Activated naive CD8-positive, alpha-beta T cell treated with anti-CD3 and anti-CD28 coated beads, Interleukin-2, amount 50 U/mL, for 16 hours (primary cell): Measurements from ENCODE around the gene RAD51C.
A peak's percentile ranks its signal among the peaks of the same experiment; 100 is the strongest.
"Not testable (repeated sequence)": the region's sequence is repeated elsewhere in the genome, so short reads cannot be mapped to it uniquely, and the experiment has no call there.

Experiments
- DNase-seq: peaks from one replicate; pipeline ENCODE4 v3.0.0-alpha.2; 2020; ENCODE audit warnings: low read depth, low spot score

RAD51C gene

GRCh38 chr17:58692239-58693055 is at the start of gene RAD51C:
TSS of gene RAD51C (plus strand) at chr17:58692602. CDS start at chr17:58692644, 42 bp downstream.
- peak; percentile 73 for DNase-seq

DNA sequence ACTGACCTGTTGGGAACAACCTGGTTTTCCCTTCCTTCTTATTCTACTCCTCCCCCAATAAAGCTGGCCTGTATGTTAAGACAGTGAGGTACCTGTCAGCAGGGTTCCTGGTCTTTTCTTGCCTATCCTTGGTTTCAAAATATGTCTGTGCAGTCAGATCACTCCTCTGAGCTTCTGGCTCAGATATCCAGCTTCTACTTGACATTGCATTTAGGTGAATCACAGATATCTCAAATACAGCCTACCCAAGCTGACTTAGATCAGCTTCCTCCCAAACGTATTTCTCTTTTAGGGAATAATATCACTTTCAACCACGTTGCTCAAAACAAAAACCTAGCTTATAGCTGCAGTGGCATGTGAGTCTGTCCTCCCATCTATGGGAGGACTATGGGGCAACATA is 49.3 kb upstream of the RAD51C start:
- no peak for DNase-seq

DNA sequence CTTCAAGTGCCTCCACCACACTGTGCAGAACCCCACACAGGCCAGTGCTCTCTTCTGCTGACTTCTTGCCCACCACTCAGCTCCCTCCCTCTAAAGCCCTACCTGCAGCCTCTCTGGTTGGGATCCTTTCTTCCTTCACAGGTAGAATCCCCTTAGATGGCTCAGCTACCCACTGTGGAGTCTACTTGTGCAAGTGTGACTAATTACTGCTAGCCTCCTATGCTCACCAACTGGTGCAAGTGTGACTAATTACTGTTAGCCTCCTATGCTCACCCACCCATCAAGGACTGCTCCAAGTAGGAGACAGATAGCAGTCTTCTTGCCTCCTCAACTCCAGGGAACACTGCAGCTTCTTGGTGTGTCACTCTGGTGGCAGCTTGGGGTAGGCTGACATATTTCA is 44.2 kb upstream of the RAD51C start:
- DNase-seq = no peak

DNA sequence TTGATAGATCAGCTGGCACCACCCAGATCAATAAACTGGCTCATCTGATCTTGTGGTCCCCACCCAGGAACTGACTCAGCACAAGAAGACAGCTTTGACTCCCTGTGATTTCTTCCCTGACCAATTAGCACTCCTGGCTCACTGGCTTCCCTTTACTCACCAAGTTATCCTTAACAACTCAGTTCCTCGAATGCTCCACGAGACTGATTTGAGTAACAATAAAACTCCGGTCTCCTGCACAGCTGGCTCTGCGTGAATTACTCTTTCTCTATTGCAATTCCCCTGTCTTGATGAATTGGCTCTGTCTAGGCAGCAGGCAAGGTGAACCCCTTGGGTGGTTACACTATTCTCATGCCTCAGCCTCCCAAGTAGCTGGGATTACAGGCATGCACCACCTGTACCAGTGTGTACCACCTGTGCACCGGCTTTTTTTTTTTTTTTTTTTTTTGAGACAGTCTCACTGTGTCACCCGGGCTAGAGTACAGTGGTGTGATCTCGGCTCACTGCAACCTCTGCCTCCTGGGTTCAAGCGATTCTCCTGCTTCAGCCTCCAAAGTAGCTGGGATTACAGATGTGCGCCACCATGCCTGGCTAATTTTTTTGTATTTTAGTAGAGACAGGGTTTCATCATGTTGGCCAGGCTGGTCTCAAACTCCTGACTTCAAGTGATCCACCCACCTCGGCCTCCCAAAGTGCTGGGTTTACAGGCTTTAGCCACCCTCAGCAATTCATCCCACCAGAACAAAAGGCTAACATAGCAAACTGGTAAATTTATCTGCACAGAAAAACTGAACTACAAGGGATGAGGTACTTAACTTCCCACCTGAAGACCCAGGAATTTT is 34.2 kb upstream of the RAD51C start:
- not testable (repeated sequence) for DNase-seq

- DNase-seq = peak; percentile 51
Observed at GRCh38 chr17:58658804-58659713, 33.3 kb upstream of the RAD51C start.

DNA sequence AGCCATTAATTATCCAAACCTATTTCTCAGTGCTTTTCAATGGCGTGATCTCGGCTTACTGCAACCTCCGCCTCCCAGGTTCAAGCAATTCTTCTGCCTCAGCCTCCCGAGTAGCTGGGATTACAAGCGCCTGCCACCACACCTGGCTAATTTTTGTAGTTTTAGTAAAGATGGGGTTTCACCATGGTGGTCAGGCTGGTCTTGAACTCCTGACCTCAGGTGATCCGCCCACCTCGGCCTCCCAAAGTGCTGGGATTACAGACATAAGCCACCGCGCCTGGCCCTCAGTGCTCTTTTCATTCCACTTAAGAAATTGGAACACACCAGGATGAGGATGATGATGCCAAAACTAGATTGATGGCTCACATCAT is 32.7 kb upstream of the RAD51C start:
- DNase-seq = not testable (repeated sequence)

GRCh38 chr17:58660621-58661020 is 31.8 kb upstream of the RAD51C start:
- DNase-seq = no peak

GRCh38 chr17:58661499-58661898 is 30.9 kb upstream of the RAD51C start:
- DNase-seq = no peak

DNA sequence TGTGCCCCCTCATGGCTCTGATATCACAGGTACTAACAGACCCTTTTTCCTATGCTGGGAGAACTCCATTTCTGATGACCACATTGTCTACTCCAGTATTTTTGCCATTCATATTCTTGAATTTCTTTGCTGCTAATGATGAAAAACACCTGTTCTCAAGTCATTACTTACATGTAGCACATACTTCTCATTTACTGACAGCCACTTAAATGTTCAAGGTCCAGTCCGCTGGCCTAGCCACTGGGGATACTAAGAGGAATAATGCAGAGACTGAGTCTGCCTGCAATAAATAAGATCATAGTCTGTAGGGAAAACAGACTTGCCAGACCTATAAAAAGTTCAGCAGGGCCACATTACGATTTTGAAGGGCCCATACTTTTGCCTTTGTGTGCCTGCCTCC is 28.1 kb upstream of the RAD51C start:
- DNase-seq = no peak

DNA sequence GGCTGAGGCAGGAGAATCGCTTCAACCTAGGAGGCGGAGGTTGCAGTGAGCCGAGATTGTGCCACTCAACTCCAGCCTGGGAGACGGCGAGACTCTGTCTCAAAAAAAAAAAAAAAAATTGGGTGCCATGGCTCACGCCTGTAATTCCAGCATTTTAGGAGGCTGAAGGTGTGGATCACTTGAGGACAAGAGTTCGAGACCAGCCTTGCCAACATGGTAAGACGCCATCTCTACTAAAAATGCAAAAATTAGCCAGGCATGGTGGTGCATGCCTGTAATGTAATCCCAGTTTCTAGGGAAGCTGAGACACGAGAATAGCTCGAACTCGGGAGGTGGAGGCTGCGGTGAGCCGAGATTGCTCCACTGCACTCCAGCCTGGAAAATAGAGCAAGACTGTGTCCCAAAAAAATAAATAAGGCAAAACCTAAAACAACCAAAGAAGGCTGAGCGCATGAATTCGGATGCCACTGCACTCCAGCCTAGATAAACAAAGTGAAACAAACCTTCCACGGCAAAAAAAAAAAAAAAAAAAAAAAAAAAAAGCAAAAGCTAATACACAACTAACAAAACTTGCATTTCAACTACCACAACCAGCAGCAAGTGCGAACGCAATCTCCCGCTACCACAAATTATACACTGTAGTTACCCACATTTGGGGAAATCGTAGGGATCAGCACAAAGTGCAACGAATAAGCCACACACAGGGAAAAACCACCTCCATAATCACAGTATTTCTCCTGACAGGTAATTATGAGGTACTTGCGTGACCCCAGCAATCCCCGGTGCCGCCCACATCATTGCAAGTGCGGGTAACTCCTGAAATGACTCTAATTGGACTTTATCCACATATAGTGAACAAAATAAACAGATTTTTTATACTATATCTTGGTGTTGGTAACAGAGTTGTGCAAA is 26.2 kb upstream of the RAD51C start:
- DNase-seq = no peak

GRCh38 chr17:58666858-58667267 is 25.5 kb upstream of the RAD51C start:
- DNase-seq = no peak

GRCh38 chr17:58667934-58668597 is 24.3 kb upstream of the RAD51C start:
- DNase-seq = no peak

- DNase-seq = no peak
Observed at GRCh38 chr17:58668598-58668935, 23.8 kb upstream of the RAD51C start.

GRCh38 chr17:58669853-58670252 is 22.5 kb upstream of the RAD51C start:
- DNase-seq = no peak

DNA sequence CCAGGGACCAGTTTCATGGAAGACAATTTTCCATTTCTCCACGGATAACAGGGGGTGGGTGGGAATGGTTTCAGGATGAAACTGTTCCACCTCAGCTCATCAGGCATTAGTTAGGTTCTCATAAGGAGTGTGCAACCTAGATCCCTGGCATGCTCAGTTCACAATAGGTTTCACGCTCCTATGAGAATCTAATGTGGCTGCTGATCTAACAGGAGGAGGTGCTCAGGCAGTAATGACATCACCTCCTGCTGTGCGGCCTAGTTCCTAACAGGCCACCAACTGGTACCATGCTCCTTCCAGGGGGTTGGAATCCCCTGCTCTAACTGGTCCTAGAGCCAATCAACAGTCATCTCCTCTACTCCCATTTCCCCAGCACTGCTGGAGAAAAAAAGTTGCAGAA is 20.4 kb upstream of the RAD51C start:
- DNase-seq = no peak

DNA sequence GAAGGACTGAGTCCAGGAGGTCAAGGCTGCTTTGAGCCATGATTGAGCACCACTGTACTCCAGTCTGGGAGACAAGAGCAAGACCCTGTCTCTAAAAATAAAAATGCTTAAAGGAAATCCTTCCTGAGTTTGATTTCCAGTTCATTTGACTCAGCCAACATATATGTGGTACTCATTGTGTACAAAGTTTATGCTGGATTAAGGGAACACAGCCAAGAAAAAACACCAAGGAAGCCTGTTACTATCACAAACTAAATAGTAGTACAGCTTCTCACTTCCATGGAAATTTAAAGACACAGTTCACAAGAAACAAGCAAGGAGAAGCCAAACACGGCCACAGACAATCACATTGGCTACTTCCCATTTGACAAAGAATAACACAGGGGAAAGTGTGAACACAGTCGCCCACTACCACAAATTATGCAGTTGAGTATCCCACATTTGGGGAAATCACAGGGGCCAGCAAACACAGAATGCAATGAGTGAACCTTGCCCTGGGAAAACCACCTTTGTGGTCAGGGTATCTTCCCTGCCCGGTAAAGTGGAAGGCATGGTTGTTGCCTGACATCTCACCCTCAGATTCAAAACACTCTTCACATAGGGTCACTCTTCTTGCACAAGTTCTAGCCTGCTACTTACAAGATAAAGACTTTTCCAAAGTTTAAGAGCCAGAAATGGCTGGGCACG is 15.1 kb upstream of the RAD51C start:
- no peak for DNase-seq

DNA sequence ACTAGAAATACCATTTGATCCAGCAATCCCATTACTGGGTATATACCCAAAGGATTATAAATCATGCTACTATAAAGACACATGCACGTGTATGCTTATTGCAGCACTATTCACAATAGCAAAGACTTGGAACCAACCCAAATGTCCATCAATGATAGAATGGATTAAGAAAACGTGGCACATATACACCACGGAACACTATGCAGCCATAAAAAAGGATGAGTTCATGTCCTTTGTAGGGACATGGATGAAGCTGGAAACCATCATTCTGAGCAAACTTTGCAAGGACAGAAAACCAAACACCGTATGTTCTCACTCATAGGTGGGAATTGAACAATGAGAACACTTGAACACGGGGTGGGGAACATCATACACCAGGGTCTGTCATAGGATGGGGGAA is 14.1 kb upstream of the RAD51C start:
- DNase-seq = not testable (repeated sequence)

DNA sequence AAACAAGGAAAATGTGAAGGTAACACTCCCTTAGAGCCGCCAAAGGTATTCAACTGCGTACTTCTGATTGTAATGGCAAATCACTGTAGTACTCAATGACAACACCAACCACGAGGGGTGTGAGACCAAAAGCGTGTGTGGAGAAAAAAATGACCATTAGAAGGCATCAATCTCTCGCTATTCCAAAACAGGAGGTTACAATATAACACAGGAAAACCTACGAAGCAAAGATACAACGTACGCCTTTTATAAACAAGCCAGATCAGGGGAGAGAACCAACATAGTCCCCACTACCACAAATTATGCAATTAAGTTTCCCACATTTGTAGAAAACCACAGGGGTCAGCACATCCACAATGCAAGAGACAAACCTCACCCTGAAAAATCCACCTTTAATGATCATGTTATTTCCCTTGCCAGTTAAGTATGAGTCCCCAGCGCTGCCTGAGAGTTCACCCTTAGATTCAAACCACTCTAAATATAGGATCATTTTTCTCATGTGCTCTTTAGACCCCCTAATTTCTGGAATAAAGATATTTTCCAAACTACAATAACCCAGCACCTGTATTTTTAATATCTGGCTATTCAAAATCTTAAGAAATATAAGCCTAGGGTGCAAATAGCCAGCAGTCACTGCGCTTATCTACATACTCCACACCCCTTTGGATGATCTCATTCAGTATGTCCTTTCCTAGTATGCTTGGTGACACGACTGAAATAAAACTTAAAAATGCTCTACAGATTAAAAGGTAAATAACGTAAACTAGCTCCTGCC is 13.0 kb upstream of the RAD51C start:
- DNase-seq = no peak

GRCh38 chr17:58680038-58680369 is 12.4 kb upstream of the RAD51C start:
- no peak for DNase-seq
